GM18861 (cell line): ENCODE measurements around the gene TMEM259.

Source experiments
- ATAC-seq: cut with Tn5 transposase; IDR thresholded peaks from one replicate; pipeline ENCODE4 v1.9.1; 2021; ENCODE audit not compliant: unreplicated experiment

TMEM259 gene

GRCh38 chr19:1004803-1005664, 15.9 kb downstream of the TMEM259 start:
- no peak for ATAC-seq

GRCh38 chr19:1004204-1004802, 16.6 kb downstream of the TMEM259 start:
- no peak for ATAC-seq

GRCh38 chr19:1003283-1003682, 17.6 kb downstream of the TMEM259 start:
- no peak for ATAC-seq

- no peak for ATAC-seq
Observed at GRCh38 chr19:1002600-1002999, 18.3 kb downstream of the TMEM259 start.

- ATAC-seq, result no peak
Observed at GRCh38 chr19:1001538-1002166, 19.3 kb downstream of the TMEM259 start.

- no peak for ATAC-seq
Observed at GRCh38 chr19:1000591-1001537, 20.1 kb downstream of the TMEM259 start.

- no peak for ATAC-seq
Observed at GRCh38 chr19:1000095-1000494, 20.8 kb downstream of the TMEM259 start, which contains the start of gene GRIN3B. Gene GRIN3B, plus strand, starts transcription at chr19:1000419. Its CDS starts 19 bp downstream, at chr19:1000438.

- no peak for ATAC-seq
Observed at GRCh38 chr19:999379-999719, 21.6 kb downstream of the TMEM259 start.

GRCh38 chr19:998064-998463, 22.9 kb downstream of the TMEM259 start:
- ATAC-seq, result no peak

- ATAC-seq, result no peak
Observed at GRCh38 chr19:996051-996838, 24.7 kb downstream of the TMEM259 start.

- no peak for ATAC-seq
Observed at GRCh38 chr19:995051-995827, 25.7 kb downstream of the TMEM259 start.

- ATAC-seq, result no peak
Observed at GRCh38 chr19:994516-994915, 26.4 kb downstream of the TMEM259 start.

- no peak for ATAC-seq
Observed at GRCh38 chr19:993831-994393, 27.0 kb downstream of the TMEM259 start.

GRCh38 chr19:993361-993830, 27.5 kb downstream of the TMEM259 start:
- no peak for ATAC-seq

GRCh38 chr19:992670-993055, 28.3 kb downstream of the TMEM259 start:
- ATAC-seq, result no peak

GRCh38 chr19:991932-992669, 28.8 kb downstream of the TMEM259 start:
- ATAC-seq, result no peak

- no peak for ATAC-seq
Observed at GRCh38 chr19:991174-991931, 29.6 kb downstream of the TMEM259 start.

- no peak for ATAC-seq
Observed at GRCh38 chr19:990746-991145, 30.2 kb downstream of the TMEM259 start.
